A549 (cell line): ENCODE data around the gene FAR2.

Source experiments
- BHLHE40 ChIP-seq: IDR thresholded peaks from 2 replicates; pipeline ENCODE4 v1.6.1; 2012; ENCODE audit warnings: low read depth, low read length, inconsistent platforms
- EP300 ChIP-seq, 2 experiments: fragments of >200 bp; sonication (Bioruptor Twin); formaldehyde crosslinking; IDR thresholded peaks; 2 replicates in 1 of 2; 3 replicates in 1 of 2; pipeline ENCODE4 v1.6.1; 2016 to 2017
- JUN ChIP-seq, 2 experiments: fragments of >200 bp; sonication (Bioruptor Twin); formaldehyde crosslinking; IDR thresholded peaks; 2 replicates in 1 of 2; 3 replicates in 1 of 2; pipeline ENCODE4 v1.6.1; 2016 to 2017
- JUNB ChIP-seq: fragments of >200 bp; sonication (Bioruptor Twin); formaldehyde crosslinking; IDR thresholded peaks from 2 replicates; pipeline ENCODE4 v1.6.1; 2016
- KDM5A ChIP-seq: fragments of 200-600 bp; sonication (generic); IDR thresholded peaks from 2 replicates; pipeline ENCODE4 v1.6.1; 2016; ENCODE audit warnings: antibody characterized with exemption, mild to moderate bottlenecking
- MAFK ChIP-seq: fragments of 450-650 bp; IDR thresholded peaks from 2 replicates; pipeline ENCODE4 v1.6.1; 2014; ENCODE audit not compliant: partially characterized antibody
- NR3C1 ChIP-seq: fragments of >200 bp; sonication (Bioruptor Twin); formaldehyde crosslinking; IDR thresholded peaks from 3 replicates; pipeline ENCODE4 v1.6.1; 2017
- POLR2A ChIP-seq: IDR thresholded peaks from 2 replicates; pipeline ENCODE4 v1.6.1; 2012; ENCODE audit warnings: mild to moderate bottlenecking, low read length
- RAD21 ChIP-seq, 2 experiments: fragments of >200 bp in 1 of 2; sonication (Bioruptor Twin) in 1 of 2; formaldehyde crosslinking in 1 of 2; IDR thresholded peaks in 1 of 2; conservative IDR thresholded peaks in 1 of 2; 2 replicates in 1 of 2; 3 replicates in 1 of 2; pipeline ENCODE4 v1.6.1; 2012 to 2018; ENCODE audit warnings: inconsistent platforms in 1 of 2
- TF ChIP-seq, protein P1 (sequence below): fragments of 200-600 bp; sonication (generic); IDR thresholded peaks from 2 replicates; pipeline ENCODE4 v1.6.1; 2016; ENCODE audit warnings: antibody characterized with exemption, mild to moderate bottlenecking, moderate library complexity
- TF ChIP-seq, protein P2 (sequence below): fragments of >200 bp; sonication (Bioruptor Twin); formaldehyde crosslinking; IDR thresholded peaks from 3 replicates; pipeline ENCODE4 v1.5.1; 2016

DNA sequence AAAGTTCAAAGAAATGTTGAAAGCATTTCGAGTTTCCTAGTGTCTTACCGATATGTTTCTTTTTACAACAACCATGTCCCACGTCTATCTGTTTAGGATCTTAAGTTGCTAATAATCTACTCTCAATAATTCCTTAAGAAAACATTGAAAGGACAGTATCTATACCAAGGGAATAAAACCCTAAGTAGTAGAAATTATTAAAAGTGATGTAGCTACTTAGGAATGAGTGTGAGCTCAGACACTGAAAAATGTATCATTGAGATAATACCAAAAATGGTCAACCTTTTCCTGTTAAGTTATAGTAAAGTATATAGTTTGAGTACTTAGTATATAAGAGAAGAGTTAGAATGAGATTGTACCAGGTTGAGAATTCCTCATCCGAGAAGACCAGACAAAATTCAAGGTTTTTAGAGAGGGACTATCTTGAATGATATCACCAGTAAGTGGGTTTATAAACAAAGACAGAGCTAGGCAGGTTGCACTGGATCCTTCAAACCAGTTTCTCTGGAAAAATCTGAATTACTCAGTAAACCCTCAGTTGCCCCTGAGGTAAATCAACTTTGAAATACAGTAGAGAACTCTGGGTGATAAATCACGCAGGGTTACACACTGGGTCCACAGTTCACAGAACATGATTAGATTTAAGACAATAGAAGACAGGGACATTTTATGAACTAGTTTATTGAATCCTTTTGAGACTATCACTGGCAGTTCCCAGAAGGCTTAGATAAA, 135.1 kb downstream of the FAR2 start:
- TF ChIP-seq POLR2A (no peak), BHLHE40 (no peak), RAD21 (conservative IDR thresholded peaks at IDR 0.05 in 1 of 2, IDR thresholded peaks at IDR 0.05 in 1 of 2) (no peak), KDM5A (no peak), JUNB (no peak), JUN (IDR thresholded peaks at IDR 0.05) (no peak), MAFK (no peak), NR3C1 (no peak), EP300 (IDR thresholded peaks at IDR 0.05) (no peak)
- TF ChIP-seq, protein P1, sequence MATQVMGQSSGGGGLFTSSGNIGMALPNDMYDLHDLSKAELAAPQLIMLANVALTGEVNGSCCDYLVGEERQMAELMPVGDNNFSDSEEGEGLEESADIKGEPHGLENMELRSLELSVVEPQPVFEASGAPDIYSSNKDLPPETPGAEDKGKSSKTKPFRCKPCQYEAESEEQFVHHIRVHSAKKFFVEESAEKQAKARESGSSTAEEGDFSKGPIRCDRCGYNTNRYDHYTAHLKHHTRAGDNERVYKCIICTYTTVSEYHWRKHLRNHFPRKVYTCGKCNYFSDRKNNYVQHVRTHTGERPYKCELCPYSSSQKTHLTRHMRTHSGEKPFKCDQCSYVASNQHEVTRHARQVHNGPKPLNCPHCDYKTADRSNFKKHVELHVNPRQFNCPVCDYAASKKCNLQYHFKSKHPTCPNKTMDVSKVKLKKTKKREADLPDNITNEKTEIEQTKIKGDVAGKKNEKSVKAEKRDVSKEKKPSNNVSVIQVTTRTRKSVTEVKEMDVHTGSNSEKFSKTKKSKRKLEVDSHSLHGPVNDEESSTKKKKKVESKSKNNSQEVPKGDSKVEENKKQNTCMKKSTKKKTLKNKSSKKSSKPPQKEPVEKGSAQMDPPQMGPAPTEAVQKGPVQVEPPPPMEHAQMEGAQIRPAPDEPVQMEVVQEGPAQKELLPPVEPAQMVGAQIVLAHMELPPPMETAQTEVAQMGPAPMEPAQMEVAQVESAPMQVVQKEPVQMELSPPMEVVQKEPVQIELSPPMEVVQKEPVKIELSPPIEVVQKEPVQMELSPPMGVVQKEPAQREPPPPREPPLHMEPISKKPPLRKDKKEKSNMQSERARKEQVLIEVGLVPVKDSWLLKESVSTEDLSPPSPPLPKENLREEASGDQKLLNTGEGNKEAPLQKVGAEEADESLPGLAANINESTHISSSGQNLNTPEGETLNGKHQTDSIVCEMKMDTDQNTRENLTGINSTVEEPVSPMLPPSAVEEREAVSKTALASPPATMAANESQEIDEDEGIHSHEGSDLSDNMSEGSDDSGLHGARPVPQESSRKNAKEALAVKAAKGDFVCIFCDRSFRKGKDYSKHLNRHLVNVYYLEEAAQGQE: no peak
- TF ChIP-seq, protein P2, sequence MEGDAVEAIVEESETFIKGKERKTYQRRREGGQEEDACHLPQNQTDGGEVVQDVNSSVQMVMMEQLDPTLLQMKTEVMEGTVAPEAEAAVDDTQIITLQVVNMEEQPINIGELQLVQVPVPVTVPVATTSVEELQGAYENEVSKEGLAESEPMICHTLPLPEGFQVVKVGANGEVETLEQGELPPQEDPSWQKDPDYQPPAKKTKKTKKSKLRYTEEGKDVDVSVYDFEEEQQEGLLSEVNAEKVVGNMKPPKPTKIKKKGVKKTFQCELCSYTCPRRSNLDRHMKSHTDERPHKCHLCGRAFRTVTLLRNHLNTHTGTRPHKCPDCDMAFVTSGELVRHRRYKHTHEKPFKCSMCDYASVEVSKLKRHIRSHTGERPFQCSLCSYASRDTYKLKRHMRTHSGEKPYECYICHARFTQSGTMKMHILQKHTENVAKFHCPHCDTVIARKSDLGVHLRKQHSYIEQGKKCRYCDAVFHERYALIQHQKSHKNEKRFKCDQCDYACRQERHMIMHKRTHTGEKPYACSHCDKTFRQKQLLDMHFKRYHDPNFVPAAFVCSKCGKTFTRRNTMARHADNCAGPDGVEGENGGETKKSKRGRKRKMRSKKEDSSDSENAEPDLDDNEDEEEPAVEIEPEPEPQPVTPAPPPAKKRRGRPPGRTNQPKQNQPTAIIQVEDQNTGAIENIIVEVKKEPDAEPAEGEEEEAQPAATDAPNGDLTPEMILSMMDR: no peak
